Measurements from ENCODE around the gene CDH4. TPM values are rescaled to one million over a fixed set of nuclear protein-coding genes. Genes with fewer than 3 reads are reported as not detected.
"Not testable (repeated sequence)": the region's sequence is repeated elsewhere in the genome, so short reads cannot be mapped to it uniquely, and the experiment has no call there.

CDH4 gene
- total RNA-seq, 2 experiments from 2014 or later = 0.10 to 0.21 TPM

GRCh38 chr20:61444637-61445036 lies 192.6 kb downstream of the CDH4 start:
- ChIA-PET POLR2A (no interaction called here), CTCF (no interaction called here)
- intact Hi-C loops (cut with micrococcal nuclease) = no loop called here
- DNase-seq = no peak
- no peaks in the 10 kb centered on the region for H3K27me3 Mint-ChIP-seq
- no peaks in the 10 kb centered on the region for H3K4me1 Mint-ChIP-seq (ENCODE audit: low read depth)
- no peaks in the 10 kb centered on the region for H3K36me3 Mint-ChIP-seq
- no peaks in the 10 kb centered on the region for H3K9me3 Mint-ChIP-seq
- no peak overlapping the region for H3K4me3 Mint-ChIP-seq
- H3K27ac Mint-ChIP-seq = no peak overlapping the region

- H3K27ac Mint-ChIP-seq = no peak overlapping the region
- no peaks in the 10 kb centered on the region for H3K4me1 Mint-ChIP-seq (ENCODE audit: low read depth)
- no peaks in the 10 kb centered on the region for H3K36me3 Mint-ChIP-seq
- H3K9me3 Mint-ChIP-seq = no peaks in the 10 kb centered on the region
- intact Hi-C loops (cut with micrococcal nuclease) = no loop called here
- DNase-seq = no peak
- POLR2A ChIA-PET = no interaction called here
- CTCF ChIA-PET = no interaction called here
- H3K4me3 Mint-ChIP-seq = no peak overlapping the region
- H3K27me3 Mint-ChIP-seq = no peaks in the 10 kb centered on the region
Observed at GRCh38 chr20:61445138-61445537, 193.1 kb downstream of the CDH4 start.

- ChIA-PET CTCF (no interaction called here), POLR2A (no interaction called here)
- Mint-ChIP-seq H3K4me1 (ENCODE audit: low read depth) (no peaks in the 10 kb centered on the region), H3K27ac (no peak overlapping the region), H3K9me3 (no peaks in the 10 kb centered on the region), H3K4me3 (no peak overlapping the region), H3K27me3 (no peaks in the 10 kb centered on the region), H3K36me3 (no peaks in the 10 kb centered on the region)
- intact Hi-C loops (cut with micrococcal nuclease) = no loop called here
- DNase-seq = no peak
Observed at GRCh38 chr20:61445741-61446140, 193.7 kb downstream of the CDH4 start.

GRCh38 chr20:61447952-61448351 lies 195.9 kb downstream of the CDH4 start:
- no peak overlapping the region for H3K4me3 Mint-ChIP-seq
- H3K27me3 Mint-ChIP-seq = no peaks in the 10 kb centered on the region
- ChIA-PET CTCF (no interaction called here), POLR2A (no interaction called here)
- DNase-seq = no peak
- intact Hi-C loops (cut with micrococcal nuclease) = no loop called here
- no peaks in the 10 kb centered on the region for H3K36me3 Mint-ChIP-seq
- H3K9me3 Mint-ChIP-seq = no peaks in the 10 kb centered on the region
- H3K27ac Mint-ChIP-seq = no peak overlapping the region
- no peaks in the 10 kb centered on the region for H3K4me1 Mint-ChIP-seq (ENCODE audit: low read depth)

GRCh38 chr20:61448386-61448785 lies 196.3 kb downstream of the CDH4 start:
- ChIA-PET CTCF (no interaction called here), POLR2A (no interaction called here)
- Mint-ChIP-seq H3K9me3 (no peaks in the 10 kb centered on the region), H3K27ac (no peak overlapping the region), H3K4me3 (no peak overlapping the region), H3K4me1 (ENCODE audit: low read depth) (no peaks in the 10 kb centered on the region), H3K27me3 (no peaks in the 10 kb centered on the region), H3K36me3 (no peaks in the 10 kb centered on the region)
- no peak for DNase-seq
- intact Hi-C loops (cut with micrococcal nuclease) = no loop called here

GRCh38 chr20:61449057-61449609 lies 197.1 kb downstream of the CDH4 start:
- ChIA-PET CTCF (no interaction called here), POLR2A (no interaction called here)
- Mint-ChIP-seq H3K4me3 (no peak overlapping the region), H3K4me1 (ENCODE audit: low read depth) (no peaks in the 10 kb centered on the region), H3K27ac (no peak overlapping the region), H3K9me3 (no peaks in the 10 kb centered on the region), H3K36me3 (no peaks in the 10 kb centered on the region), H3K27me3 (no peaks in the 10 kb centered on the region)
- intact Hi-C loops (cut with micrococcal nuclease) = no loop called here
- no peak for DNase-seq

- no peak for DNase-seq
- ChIA-PET POLR2A (no interaction called here), CTCF (no interaction called here)
- intact Hi-C loops (cut with micrococcal nuclease) = no loop called here
- Mint-ChIP-seq H3K9me3 (no peaks in the 10 kb centered on the region), H3K4me1 (ENCODE audit: low read depth) (no peaks in the 10 kb centered on the region), H3K4me3 (no peak overlapping the region), H3K27me3 (no peaks in the 10 kb centered on the region), H3K36me3 (no peaks in the 10 kb centered on the region), H3K27ac (no peak overlapping the region)
Observed at GRCh38 chr20:61449916-61450315, 197.9 kb downstream of the CDH4 start.

- intact Hi-C loops (cut with micrococcal nuclease) = no loop called here
- POLR2A ChIA-PET = no interaction called here
- DNase-seq = no peak
- Mint-ChIP-seq H3K36me3 (no peaks in the 10 kb centered on the region), H3K4me1 (ENCODE audit: low read depth) (no peaks in the 10 kb centered on the region), H3K4me3 (no peak overlapping the region), H3K9me3 (no peaks in the 10 kb centered on the region), H3K27ac (no peak overlapping the region), H3K27me3 (no peaks in the 10 kb centered on the region)
- CTCF ChIA-PET = no interaction called here
Observed at GRCh38 chr20:61450549-61450948, 198.5 kb downstream of the CDH4 start.

GRCh38 chr20:61451009-61451408 lies 198.9 kb downstream of the CDH4 start:
- CTCF ChIA-PET = no interaction called here
- Mint-ChIP-seq H3K9me3 (no peaks in the 10 kb centered on the region), H3K27ac (no peak overlapping the region), H3K36me3 (no peaks in the 10 kb centered on the region), H3K27me3 (no peaks in the 10 kb centered on the region), H3K4me1 (ENCODE audit: low read depth) (no peaks in the 10 kb centered on the region), H3K4me3 (no peak overlapping the region)
- POLR2A ChIA-PET = no interaction called here
- intact Hi-C loops (cut with micrococcal nuclease) = no loop called here
- DNase-seq = no peak

- no peaks in the 10 kb centered on the region for H3K9me3 Mint-ChIP-seq
- ChIA-PET POLR2A (no interaction called here), CTCF (no interaction called here)
- no peaks in the 10 kb centered on the region for H3K27me3 Mint-ChIP-seq
- no peak for DNase-seq
- H3K4me1 Mint-ChIP-seq (ENCODE audit: low read depth) = no peaks in the 10 kb centered on the region
- H3K36me3 Mint-ChIP-seq = no peaks in the 10 kb centered on the region
- no peak overlapping the region for H3K27ac Mint-ChIP-seq
- intact Hi-C loops (cut with micrococcal nuclease) = no loop called here
- H3K4me3 Mint-ChIP-seq = no peak overlapping the region
Observed at GRCh38 chr20:61451953-61452352, 199.9 kb downstream of the CDH4 start.

GRCh38 chr20:61453219-61453618 lies 201.2 kb downstream of the CDH4 start:
- Mint-ChIP-seq H3K27ac (no peak overlapping the region), H3K4me1 (ENCODE audit: low read depth) (no peaks in the 10 kb centered on the region), H3K36me3 (no peaks in the 10 kb centered on the region), H3K9me3 (no peaks in the 10 kb centered on the region), H3K27me3 (no peaks in the 10 kb centered on the region), H3K4me3 (no peak overlapping the region)
- no peak for DNase-seq
- intact Hi-C loops (cut with micrococcal nuclease) = no loop called here
- POLR2A ChIA-PET = no interaction called here
- CTCF ChIA-PET = no interaction called here

- H3K27me3 Mint-ChIP-seq; H3K4me1 Mint-ChIP-seq (ENCODE audit: low read depth); H3K27ac Mint-ChIP-seq; intact Hi-C loops (cut with micrococcal nuclease); H3K36me3 Mint-ChIP-seq; DNase-seq; H3K4me3 Mint-ChIP-seq; CTCF ChIA-PET; H3K9me3 Mint-ChIP-seq; POLR2A ChIA-PET: not testable (repeated sequence)
Observed at GRCh38 chr20:61453623-61454022, 201.6 kb downstream of the CDH4 start.

GRCh38 chr20:61454053-61454452 lies 202.0 kb downstream of the CDH4 start:
- H3K4me3 Mint-ChIP-seq = no peak overlapping the region
- intact Hi-C loops (cut with micrococcal nuclease) = no loop called here
- no peak for DNase-seq
- POLR2A ChIA-PET = no interaction called here
- no peaks in the 10 kb centered on the region for H3K9me3 Mint-ChIP-seq
- H3K4me1 Mint-ChIP-seq (ENCODE audit: low read depth) = no peaks in the 10 kb centered on the region
- H3K27me3 Mint-ChIP-seq = no peaks in the 10 kb centered on the region
- no peak overlapping the region for H3K27ac Mint-ChIP-seq
- no peaks in the 10 kb centered on the region for H3K36me3 Mint-ChIP-seq
- CTCF ChIA-PET = no interaction called here
